ENCODE data around the gene TTLL7.

GRCh38 chr1:83872515-83872914 lies 126.4 kb downstream of the TTLL7 start:
- TF ChIP-seq EZH2 (IDR thresholded peaks at IDR 0.05; ENCODE audit: borderline replicate concordance, insufficient read depth, low read depth, low read length, poor library complexity, severe bottlenecking) = no peak
- TF ChIP-seq, protein P1, sequence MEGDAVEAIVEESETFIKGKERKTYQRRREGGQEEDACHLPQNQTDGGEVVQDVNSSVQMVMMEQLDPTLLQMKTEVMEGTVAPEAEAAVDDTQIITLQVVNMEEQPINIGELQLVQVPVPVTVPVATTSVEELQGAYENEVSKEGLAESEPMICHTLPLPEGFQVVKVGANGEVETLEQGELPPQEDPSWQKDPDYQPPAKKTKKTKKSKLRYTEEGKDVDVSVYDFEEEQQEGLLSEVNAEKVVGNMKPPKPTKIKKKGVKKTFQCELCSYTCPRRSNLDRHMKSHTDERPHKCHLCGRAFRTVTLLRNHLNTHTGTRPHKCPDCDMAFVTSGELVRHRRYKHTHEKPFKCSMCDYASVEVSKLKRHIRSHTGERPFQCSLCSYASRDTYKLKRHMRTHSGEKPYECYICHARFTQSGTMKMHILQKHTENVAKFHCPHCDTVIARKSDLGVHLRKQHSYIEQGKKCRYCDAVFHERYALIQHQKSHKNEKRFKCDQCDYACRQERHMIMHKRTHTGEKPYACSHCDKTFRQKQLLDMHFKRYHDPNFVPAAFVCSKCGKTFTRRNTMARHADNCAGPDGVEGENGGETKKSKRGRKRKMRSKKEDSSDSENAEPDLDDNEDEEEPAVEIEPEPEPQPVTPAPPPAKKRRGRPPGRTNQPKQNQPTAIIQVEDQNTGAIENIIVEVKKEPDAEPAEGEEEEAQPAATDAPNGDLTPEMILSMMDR (IDR thresholded peaks at IDR 0.05) = no peak

Data from B cell (primary cell).